OCI-LY3 (cell line): ENCODE measurements around the gene BPTF.
A peak's percentile ranks its signal among the peaks of the same experiment; 100 is the strongest.

Source experiments
- H2AFZ ChIP-seq: fragments of 200-600, 300-600 bp; shearing (Covaris generic); 2 replicates; pipeline ENCODE4 v1.6.0; 2014; ENCODE audit warnings: antibody characterized with exemption, low read depth, low read length
- H3K27ac ChIP-seq: fragments of 200-600, 300-600 bp; sonication (generic); 2 replicates; pipeline ENCODE4 v1.5.1; 2014; ENCODE audit warnings: mild to moderate bottlenecking, low read length, moderate library complexity, mixed read lengths
- H3K27me3 ChIP-seq: fragments of 200-600, 300-600 bp; sonication (generic); 2 replicates; pipeline ENCODE4 v1.6.1; 2014; ENCODE audit warnings: low read depth, low read length, mixed read lengths
- H3K36me3 ChIP-seq: fragments of 200-600, 300-600 bp; sonication (generic); replicated peaks from 2 replicates; pipeline ENCODE3; 2014; ENCODE audit warnings: low read depth, low read length, mixed read lengths
- H3K4me1 ChIP-seq: fragments of 300-600, 200-600 bp; sonication (generic); 2 replicates; pipeline ENCODE4 v1.6.1; 2014; ENCODE audit warnings: low read length, mixed read lengths
- H3K4me2 ChIP-seq: fragments of 200-600, 300-600 bp; sonication (generic); 2 replicates; pipeline ENCODE4 v1.6.1; 2014; ENCODE audit warnings: low read length, mixed read lengths
- H3K4me3 ChIP-seq: fragments of 300-600, 200-600 bp; sonication (generic); 2 replicates; pipeline ENCODE4 v1.5.1; 2014; ENCODE audit warnings: antibody characterized with exemption, mild to moderate bottlenecking, low read length, moderate library complexity
- H3K79me2 ChIP-seq: fragments of 300-600, 200-600 bp; shearing (Covaris generic); 2 replicates; pipeline ENCODE4 v1.6.1; 2014; ENCODE audit warnings: mild to moderate bottlenecking, low read length, mixed read lengths
- H3K9ac ChIP-seq: fragments of 300-600, 200-600 bp; shearing (Covaris generic); 2 replicates; pipeline ENCODE4 v1.6.0; 2014; ENCODE audit warnings: mild to moderate bottlenecking, low read length, moderate library complexity
- H3K9me3 ChIP-seq: fragments of 200-600, 300-600 bp; shearing (Covaris generic); 2 replicates; pipeline ENCODE4 v1.6.1; 2014; ENCODE audit warnings: low read length, mixed read lengths; ENCODE audit not compliant: insufficient read depth
- H4K20me1 ChIP-seq: fragments of 200-600, 300-600 bp; sonication (generic); 2 replicates; pipeline ENCODE4 v1.6.1; 2016; ENCODE audit warnings: low read length, mixed read lengths; ENCODE audit not compliant: insufficient read depth
- CTCF ChIP-seq: fragments of 200-600, 300-600 bp; sonication (generic); IDR thresholded peaks from 2 replicates; pipeline ENCODE4 v1.5.1; 2014; ENCODE audit warnings: antibody characterized with exemption, low read length, low read depth
- EZH2phosphoT487 ChIP-seq: fragments of 200-600 bp; shearing (Covaris generic); IDR thresholded peaks from 2 replicates; pipeline ENCODE4 v1.6.1; 2018; ENCODE audit warnings: antibody characterized with exemption, mixed run types, low read depth

The BPTF gene

GRCh38 chr17:67983383-67983688, 158.0 kb downstream of the BPTF start:
- H4K20me1 ChIP-seq, result no peaks in the 10 kb centered on the region
- no peak overlapping the region for H3K4me2 ChIP-seq
- H3K27ac ChIP-seq, result no peak overlapping the region
- H3K9ac ChIP-seq, result no peak overlapping the region
- peaks cover 6% of the 10 kb centered on the region for H3K4me1 ChIP-seq
- H2AFZ ChIP-seq, result no peak overlapping the region
- no peak overlapping the region for H3K4me3 ChIP-seq
- no peaks in the 10 kb centered on the region for H3K36me3 ChIP-seq
- TF ChIP-seq EZH2phosphoT487, result no peak
- no peak for TF ChIP-seq CTCF
- no peaks in the 10 kb centered on the region for H3K79me2 ChIP-seq
- H3K9me3 ChIP-seq, result no peaks in the 10 kb centered on the region
- H3K27me3 ChIP-seq, result no peaks in the 10 kb centered on the region

- H3K4me3 ChIP-seq, result no peak overlapping the region
These were observed 165.6 kb downstream of the BPTF start for GRCh38 chr17:67990909-67991308.

GRCh38 chr17:67992548-67993152, 167.3 kb downstream of the BPTF start:
- H3K27me3 ChIP-seq, result peaks cover 17% of the 10 kb centered on the region
- no peaks in the 10 kb centered on the region for H3K79me2 ChIP-seq
- H3K36me3 ChIP-seq, result no peaks in the 10 kb centered on the region
- H2AFZ ChIP-seq, result peak overlapping the region; percentile 78; the same call in 1 of the 2 replicates
- peak overlapping the region; percentile 97 for H3K4me3 ChIP-seq
- no peak for TF ChIP-seq CTCF
- no peak for TF ChIP-seq EZH2phosphoT487
- no peaks in the 10 kb centered on the region for H3K9me3 ChIP-seq
- H4K20me1 ChIP-seq, result no peaks in the 10 kb centered on the region
- H3K9ac ChIP-seq, result peak overlapping the region; percentile 80
- peaks cover 22% of the 10 kb centered on the region for H3K4me1 ChIP-seq
- peak overlapping the region; percentile 87 for H3K4me2 ChIP-seq
- H3K27ac ChIP-seq, result peak overlapping the region; percentile 64

More at GRCh38 chr17:67990909-67991308, 165.6 kb downstream of the BPTF start:
- Histone ChIP-seq H3K27me3 (peaks cover 13% of the 10 kb centered on the region), H3K9me3 (no peaks in the 10 kb centered on the region), H3K79me2 (no peaks in the 10 kb centered on the region), H4K20me1 (no peaks in the 10 kb centered on the region), H3K4me1 (peaks cover 15% of the 10 kb centered on the region), H2AFZ (no peak overlapping the region), H3K27ac (no peak overlapping the region), H3K36me3 (no peaks in the 10 kb centered on the region), H3K4me2 (no peak overlapping the region), H3K9ac (no peak overlapping the region)
- TF ChIP-seq CTCF, result no peak
- no peak for TF ChIP-seq EZH2phosphoT487

GRCh38 chr17:67993153-67993997, 168.1 kb downstream of the BPTF start:
- Histone ChIP-seq H3K4me3 (peak overlapping the region; percentile 97), H3K9me3 (no peaks in the 10 kb centered on the region), H3K4me1 (peaks cover 22% of the 10 kb centered on the region), H3K9ac (peak overlapping the region; percentile 80), H3K4me2 (peak overlapping the region; percentile 100), H2AFZ (peak overlapping the region; percentile 78; the same call in 1 of the 2 replicates), H3K79me2 (no peaks in the 10 kb centered on the region), H3K27ac (peak overlapping the region; percentile 77), H3K27me3 (peaks cover 17% of the 10 kb centered on the region), H4K20me1 (no peaks in the 10 kb centered on the region), H3K36me3 (no peaks in the 10 kb centered on the region)
- TF ChIP-seq CTCF, result no peak
- TF ChIP-seq EZH2phosphoT487, result no peak
